Subcutaneous abdominal adipose tissue (tissue), 5 donors: Measurements from ENCODE around the gene ZMYND19.

ENCODE experiments used
- H3K27ac ChIP-seq: one replicate; pipeline ENCODE4 v1.7.0; 2013; ENCODE audit warnings: low read depth, mild to moderate bottlenecking, inconsistent platforms, low read length, moderate library complexity
- H3K27me3 ChIP-seq, 5 donors: one replicate each; pipeline ENCODE4 v1.7.0; 2013; ENCODE audit warnings: low read length in 5 of 5, inconsistent platforms in 1 of 5; ENCODE audit not compliant: control insufficient read depth in 5 of 5, insufficient read depth in 4 of 5
- H3K36me3 ChIP-seq, 5 donors: one replicate each; pipeline ENCODE4 v1.7.0; 2013; ENCODE audit warnings: low read length in 5 of 5; ENCODE audit not compliant: control insufficient read depth in 5 of 5, insufficient read depth in 5 of 5
- H3K4me1 ChIP-seq, 5 donors: one replicate each; pipeline ENCODE4 v1.7.0; 2013; ENCODE audit warnings: low read length in 5 of 5, mild to moderate bottlenecking in 3 of 5, moderate library complexity in 1 of 5; ENCODE audit not compliant: control insufficient read depth in 5 of 5, insufficient read depth in 5 of 5
- H3K4me3 ChIP-seq, 5 donors: one replicate each; pipeline ENCODE4 v1.7.0; 2013; ENCODE audit warnings: low read length in 5 of 5, low read depth in 1 of 5
- H3K9ac ChIP-seq, 5 donors: one replicate each; pipeline ENCODE4 v1.7.0; 2013; ENCODE audit warnings: low read length in 5 of 5, mild to moderate bottlenecking in 4 of 5, moderate library complexity in 3 of 5
- H3K9me3 ChIP-seq, 5 donors: one replicate each; pipeline ENCODE4 v1.7.0; 2013; ENCODE audit warnings: low read length in 5 of 5; ENCODE audit not compliant: control insufficient read depth in 5 of 5
- donor health status: healthy.
- donor health status: healthy.
- donor health status: healthy.
- donor health status: healthy.
- donor health status: healthy.

Gene ZMYND19

GRCh38 chr9:137590469-137591383 is at the start of gene ZMYND19:
ZMYND19 (minus strand) TSS chr9:137590512; CDS start chr9:137590263, 249 bp downstream.
- peak within 1 kb of the TSS; percentile 66 to 83 (median 74) for H3K4me3 ChIP-seq
- H3K9ac ChIP-seq: peak within 1 kb of the TSS; percentile 56 to 86 (median 81)
- H3K4me1 ChIP-seq: peaks cover 2 to 20% (median 17%) of the 10 kb centered on the region in 5 donors
- no peak within 1 kb of the TSS for H3K27ac ChIP-seq
- peaks cover 0 to 27% (median 19%) of the 10 kb centered on the region in 5 donors for H3K36me3 ChIP-seq
- no peaks in the 10 kb centered on the region for H3K27me3 ChIP-seq
- H3K9me3 ChIP-seq: no peaks in the 10 kb centered on the region

DNA sequence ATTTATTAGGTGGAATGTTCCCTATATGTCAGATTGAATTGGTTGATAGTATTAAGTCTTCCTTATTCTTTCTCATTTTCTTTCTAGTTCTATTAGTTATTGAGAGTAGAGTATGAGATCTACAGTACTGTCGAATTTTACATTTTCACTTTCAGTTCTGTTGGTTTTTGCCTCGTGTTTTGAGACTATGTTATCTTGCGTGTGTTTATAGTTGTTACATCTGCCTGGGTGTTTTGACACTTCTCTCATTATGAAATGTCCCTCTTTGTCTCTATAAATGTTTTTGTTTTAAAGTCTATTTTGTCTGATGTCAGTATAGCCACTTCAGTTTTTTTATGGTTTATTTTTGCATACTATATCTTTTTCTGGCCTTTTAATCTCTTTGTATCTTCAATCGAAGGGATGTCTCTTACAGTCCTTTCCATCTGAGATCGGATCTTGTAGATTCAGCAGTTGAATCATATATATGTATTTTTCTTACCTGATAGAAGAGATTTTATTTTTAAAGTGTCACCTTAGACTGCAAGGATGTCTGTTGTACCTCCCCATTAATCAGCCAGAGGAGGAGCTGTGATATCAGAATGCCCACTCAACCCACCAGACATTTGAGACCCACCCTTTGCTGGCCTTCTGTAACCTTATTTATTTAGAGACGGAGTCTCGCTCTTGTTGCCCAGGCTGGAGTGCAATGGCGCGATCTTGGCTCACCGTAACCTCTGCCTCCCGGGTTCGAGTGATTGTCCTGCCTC is 49.2 kb upstream of the ZMYND19 start:
- no peaks in the 10 kb centered on the region for H3K27me3 ChIP-seq
- H3K4me1 ChIP-seq: peaks cover 0 to 17% (median 9%) of the 10 kb centered on the region in 5 donors
- H3K27ac ChIP-seq: no peak overlapping the region
- H3K9me3 ChIP-seq: no peaks in the 10 kb centered on the region
- peak overlapping the region in 1 of 5 donors; percentile 37 for H3K4me3 ChIP-seq
- H3K9ac ChIP-seq: peak overlapping the region; percentile 2 to 58 (median 11)
- H3K36me3 ChIP-seq: peaks cover 0 to 13% (median 6%) of the 10 kb centered on the region in 5 donors

DNA sequence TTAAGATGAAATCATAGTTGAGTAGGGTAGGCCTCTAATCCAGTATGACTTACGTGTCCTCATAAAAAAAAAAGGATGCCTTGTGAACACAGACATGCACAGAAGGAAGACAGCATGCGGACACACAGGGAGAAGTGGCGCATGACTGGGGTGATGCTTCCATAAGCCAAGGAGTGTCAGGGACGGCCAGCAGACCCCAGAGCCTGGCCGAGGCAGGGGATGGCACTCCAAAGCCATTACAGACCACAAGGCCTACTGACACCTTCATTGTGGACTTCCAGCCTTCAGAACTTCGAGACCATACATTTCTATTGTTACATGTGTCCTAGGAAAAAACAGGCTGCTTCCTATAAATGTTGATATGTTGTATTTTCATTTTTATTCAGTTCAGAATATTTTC is 48.4 kb upstream of the ZMYND19 start:
- no peak overlapping the region for H3K27ac ChIP-seq

DNA sequence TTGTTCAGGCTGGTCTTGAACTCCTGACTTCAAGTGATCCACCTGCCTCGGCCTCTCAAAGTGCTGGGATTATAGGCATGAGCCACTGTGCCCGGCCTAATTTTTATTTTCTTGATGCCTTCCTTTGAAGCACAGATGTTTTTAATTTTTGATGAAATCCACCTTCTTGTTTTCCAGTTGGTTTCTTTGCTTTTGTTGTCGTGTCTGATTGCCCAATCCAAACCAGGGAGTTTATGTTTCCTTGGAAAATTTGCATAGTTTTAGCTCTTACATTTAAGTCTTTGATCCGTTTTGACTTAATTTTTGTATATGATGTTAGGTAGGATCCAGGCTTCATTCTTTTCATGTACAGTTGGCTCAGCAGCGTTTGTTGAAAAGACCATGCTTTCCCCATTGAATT is 43.7 kb upstream of the ZMYND19 start:
- H3K4me1 ChIP-seq: peaks cover 4 to 31% (median 29%) of the 10 kb centered on the region in 5 donors

More for the DNA sequence above, 48.4 kb upstream of the ZMYND19 start:
- Histone ChIP-seq H3K27me3 (no peaks in the 10 kb centered on the region), H3K36me3 (peaks cover 0 to 9% (median 3%) of the 10 kb centered on the region in 5 donors), H3K9ac (no peak overlapping the region), H3K4me3 (no peak overlapping the region), H3K9me3 (no peaks in the 10 kb centered on the region), H3K4me1 (peaks cover 0 to 17% (median 9%) of the 10 kb centered on the region in 5 donors)

GRCh38 chr9:137632230-137633161 is 42.2 kb upstream of the ZMYND19 start:
- H3K9me3 ChIP-seq: no peaks in the 10 kb centered on the region
- peak overlapping the region; percentile 34 for H3K27ac ChIP-seq
- H3K4me1 ChIP-seq: peaks cover 4 to 41% (median 34%) of the 10 kb centered on the region in 5 donors
- peak overlapping the region in 1 of 5 donors; percentile 33 for H3K4me3 ChIP-seq
- H3K9ac ChIP-seq: peak overlapping the region in 2 of 5 donors; percentile 14 to 64
- no peaks in the 10 kb centered on the region for H3K36me3 ChIP-seq
- H3K27me3 ChIP-seq: no peaks in the 10 kb centered on the region

More for the DNA sequence above, 43.7 kb upstream of the ZMYND19 start:
- Histone ChIP-seq H3K27ac (no peak overlapping the region), H3K36me3 (no peaks in the 10 kb centered on the region), H3K9ac (no peak overlapping the region), H3K4me3 (no peak overlapping the region), H3K9me3 (no peaks in the 10 kb centered on the region), H3K27me3 (no peaks in the 10 kb centered on the region)

DNA sequence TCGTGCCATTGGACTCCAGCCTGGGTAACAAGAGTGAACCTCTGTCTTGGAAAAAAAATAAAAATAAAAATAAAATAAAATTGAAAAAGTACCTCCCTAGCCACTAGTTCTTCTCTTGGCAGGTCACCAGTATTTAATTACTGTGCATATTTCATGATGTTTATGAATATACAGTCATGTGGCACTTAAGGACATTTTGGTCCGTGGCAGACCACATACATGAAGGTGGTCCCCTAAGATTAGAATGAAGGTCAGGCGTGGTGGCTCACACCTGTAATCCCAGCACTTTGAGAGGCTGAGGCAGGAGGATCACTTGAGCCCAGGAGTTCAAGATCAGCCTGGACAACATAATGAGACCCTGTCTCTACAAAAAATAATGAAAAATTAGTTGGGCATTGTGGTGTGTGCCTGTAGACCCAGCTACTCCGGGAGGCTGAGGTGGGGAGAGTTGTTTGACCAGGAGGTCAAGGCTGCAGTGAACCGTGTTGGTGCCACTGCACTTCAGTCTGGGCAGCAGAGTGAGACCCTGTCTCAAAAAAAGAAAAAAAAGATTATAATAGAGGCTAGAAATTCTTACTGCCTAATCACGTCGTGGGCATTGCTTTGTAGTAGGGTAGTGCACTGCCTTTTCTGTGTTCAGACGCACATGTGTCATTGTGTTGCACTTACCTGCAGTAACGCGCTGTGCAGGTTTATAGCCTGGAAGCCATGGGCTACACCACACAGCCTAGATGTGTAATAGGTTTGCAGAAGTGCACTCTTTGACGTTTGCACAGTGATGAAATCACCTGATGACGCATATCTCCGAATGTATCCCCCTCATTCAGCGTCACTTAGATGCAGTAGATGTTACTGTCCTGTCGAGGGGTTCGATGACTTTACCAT is 41.3 kb upstream of the ZMYND19 start:
- peaks cover 4 to 41% (median 34%) of the 10 kb centered on the region in 5 donors for H3K4me1 ChIP-seq
- H3K9ac ChIP-seq: no peak overlapping the region
- H3K36me3 ChIP-seq: no peaks in the 10 kb centered on the region
- no peak overlapping the region for H3K27ac ChIP-seq
- H3K9me3 ChIP-seq: no peaks in the 10 kb centered on the region
- H3K4me3 ChIP-seq: no peak overlapping the region
- no peaks in the 10 kb centered on the region for H3K27me3 ChIP-seq

DNA sequence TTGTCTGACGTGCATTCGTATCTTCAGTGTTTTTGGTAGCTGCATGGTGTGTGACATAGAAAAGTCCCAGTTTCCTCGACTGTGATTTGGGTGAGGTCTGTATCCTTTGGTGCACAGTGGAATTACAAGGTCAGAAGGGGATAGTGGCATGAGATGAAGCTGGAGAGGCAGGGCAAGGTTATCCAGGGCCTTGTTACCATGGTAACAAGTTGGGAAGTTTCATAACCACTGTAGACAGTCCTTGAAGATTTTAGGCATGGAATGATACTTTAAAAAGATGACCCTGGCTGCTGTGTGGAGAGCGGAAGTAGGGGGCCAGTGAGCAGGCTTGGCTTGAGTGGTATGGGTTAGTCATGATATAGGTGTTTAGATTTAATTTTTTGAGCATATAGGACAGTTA is 40.4 kb upstream of the ZMYND19 start:
- Histone ChIP-seq H3K4me1 (peaks cover 4 to 41% (median 34%) of the 10 kb centered on the region in 5 donors), H3K9me3 (no peaks in the 10 kb centered on the region), H3K27ac (no peak overlapping the region), H3K4me3 (no peak overlapping the region), H3K27me3 (no peaks in the 10 kb centered on the region), H3K9ac (peak overlapping the region in 2 of 5 donors; percentile 4 to 6), H3K36me3 (no peaks in the 10 kb centered on the region)

GRCh38 chr9:137630126-137630525 is 39.8 kb upstream of the ZMYND19 start:
- Histone ChIP-seq H3K36me3 (no peaks in the 10 kb centered on the region), H3K4me3 (no peak overlapping the region), H3K27ac (no peak overlapping the region), H3K9me3 (no peaks in the 10 kb centered on the region), H3K27me3 (no peaks in the 10 kb centered on the region), H3K4me1 (peaks cover 4 to 45% (median 37%) of the 10 kb centered on the region in 5 donors), H3K9ac (peak overlapping the region in 2 of 5 donors; percentile 6 to 8)
